Heart left ventricle (tissue), 16 donors: ENCODE results near the gene PRKN. TPM values are rescaled to one million over a fixed set of nuclear protein-coding genes. Genes with fewer than 3 reads are reported as not detected.
A peak's percentile ranks its signal among the peaks of the same experiment; 100 is the strongest.

Experiments
- ATAC-seq, 4 donors: fragments of 200-7000 bp; cut with Tn5 transposase; one replicate each; pipeline ENCODE4 v1.9.1; 2020 to 2022; ENCODE audit warnings: moderate library complexity in 4 of 4, mild to moderate bottlenecking in 3 of 4, moderate number of reproducible peaks in 1 of 4
- DNase-seq, 5 donors: peaks; one replicate each; pipeline ENCODE4 v3.0.0-alpha.2; 2020
- H3K27ac ChIP-seq, 12 donors: fragments of 200-600 bp; sonication (generic) in 4 of 12; one replicate each; pipeline versions ENCODE4 v1.5.0 to v1.8.0; 2016 to 2022; ENCODE audit warnings: mild to moderate bottlenecking in 2 of 12
- H3K27me3 ChIP-seq, 9 donors: fragments of 200-600 bp; sonication (generic) in 2 of 9; one replicate each; pipeline versions ENCODE4 v1.5.1 to v1.8.0; 2016 to 2022; ENCODE audit warnings: mild to moderate bottlenecking in 3 of 9
- H3K36me3 ChIP-seq, 9 donors: fragments of 200-600 bp; sonication (generic) in 2 of 9; one replicate each; pipeline versions ENCODE4 v1.5.0 to v1.8.0; 2018 to 2022; ENCODE audit warnings: mild to moderate bottlenecking in 2 of 9
- H3K4me1 ChIP-seq, 12 donors: fragments of 200-600 bp; sonication (generic) in 4 of 12; one replicate each; pipeline versions ENCODE4 v1.5.0 to v1.8.0; 2016 to 2022; ENCODE audit warnings: mild to moderate bottlenecking in 3 of 12
- H3K4me3 ChIP-seq, 12 donors: fragments of 200-600 bp; sonication (generic) in 4 of 12; one replicate each; pipeline versions ENCODE4 v1.5.0 to v1.8.0; 2017 to 2022; ENCODE audit warnings: mild to moderate bottlenecking in 9 of 12, moderate library complexity in 4 of 12
- H3K9me3 ChIP-seq, 12 donors: fragments of 200-600 bp; sonication (generic) in 4 of 12; one replicate each; pipeline versions ENCODE4 v1.5.0 to v1.8.0; 2016 to 2022; ENCODE audit warnings: mild to moderate bottlenecking in 1 of 12
- CTCF ChIP-seq, 12 donors: fragments of 200-600 bp; sonication (generic) in 4 of 12; IDR thresholded peaks; one replicate each; pipeline versions ENCODE4 v1.5.0 to v1.8.0; 2018 to 2022; ENCODE audit warnings: antibody characterized with exemption in 12 of 12, mild to moderate bottlenecking in 5 of 12
- POLR2A ChIP-seq, 2 donors: fragments of 450-650 bp; IDR thresholded peaks; one replicate each; pipeline ENCODE4 v1.6.1; 2017; ENCODE audit warnings: antibody characterized with exemption in 2 of 2, mild to moderate bottlenecking in 2 of 2, moderate library complexity in 2 of 2
- WGBS, 4 donors: extraction: QIAGEN DNeasy Blood & Tissue Kit in 2 of 4; methylation state at CpG; one replicate each; pipeline versions ENCODE4 v1.1.5 to v1.1.7; 2013 to 2018; 5-methylcytosine and 5-hydroxymethylcytosine counted together
- intact Hi-C, 10 donors: fragments of 100-400 bp; cut with DNase I; formaldehyde crosslinking; loops; one replicate each; pipeline versions ENCODE4 v1.11.1 to v1.14.2; 2022
- polyA plus RNA-seq, 2 donors: library from polyadenylated mRNA; stranded (reverse); fragments of 200-250 nt; gene quantifications; one replicate each; pipeline ENCODE4 v1.2.3, GENCODE V29; 2013
- total RNA-seq, 9 donors: library from RNA; depleted of rRNA in 2 of 9; stranded (reverse); fragments of >200 nt in 2 of 9; fragmentation: NEBNext Ultra II Directional in 3 of 9; extraction: Animal tissue kit (Norgen Biotek cat#: 25700) in 3 of 9; gene quantifications; one replicate each; pipeline versions ENCODE4 v1.1.0 to v1.2.4, GENCODE V29; 2016 to 2023
- donor health status: ischemic (EF 13 %, LVEDD 7.1; RV severe dilation, severe dysfunction).
- donor health status: healthy with polysubstance abuse.
- donor health status: DM: no; HTN: yes; CAD: no.
- donor health status: DM: no; HTN: no; CAD: no.
- donor health status: ischemic (EF 25% LVEDD 6.9; RV normal size, moderate dysfunction).
- donor health status: ischemic (EF 25% LVEDD 5.7; RV mildly dilated, moderate dysfunction).
- donor health status: healthy.
- donor health status: DM: yes; HTN: yes; CAD: no.
- donor health status: ischemic (EF 35%, LVEDD 5.7; RV mildly dilated, moderate dysfunction).
- donor health status: nonischemic (EF 11% LVEDD 7.7; RV severe dilation, severe dysfunction).
- donor health status: DM: yes; HTN: yes; CAD: no.
- donor health status: PGD.
- donor health status: ischemic (EF 29% LVEDD 5.4; RV normal size, mild dysfunction).
- donor health status: nonischemic (EF 23%, LVEDD 6.1; RV moderate dilation, normal function).

PRKN gene
- total and polyA plus RNA-seq, 11 donors, result 3.4 to 32.5 (median 21.2) TPM

DNA sequence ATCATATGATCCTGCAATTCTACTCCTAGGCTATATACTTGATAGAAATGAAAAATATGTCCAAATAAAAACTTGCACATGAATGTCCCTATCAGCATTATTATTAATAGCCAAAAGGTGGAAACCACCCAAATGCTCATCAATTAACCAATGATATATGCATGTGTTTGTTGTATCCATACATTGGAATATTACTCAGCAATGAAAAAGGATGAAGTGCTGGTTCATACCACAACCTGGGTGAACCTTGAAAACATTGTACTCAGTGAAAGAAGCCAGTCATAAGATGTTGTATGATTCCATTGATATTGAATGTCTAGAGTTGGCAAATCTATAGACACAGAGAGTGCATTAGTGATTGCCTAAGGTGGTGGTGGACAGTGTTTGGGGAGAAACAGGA lies 267.6 kb downstream of the PRKN start:
- peaks cover 0 to 2% (median 0%) of the 10 kb centered on the region in 12 donors for H3K4me1 ChIP-seq
- DNase-seq (no peak), ATAC-seq (no peak)
- TF ChIP-seq POLR2A (IDR thresholded peaks at IDR 0.05), result no peak
- no peak for TF ChIP-seq CTCF (IDR thresholded peaks at IDR 0.05)
- H3K27ac ChIP-seq, result no peak overlapping the region
- no peaks in the 10 kb centered on the region for H3K27me3 ChIP-seq
- no peaks in the 10 kb centered on the region for H3K36me3 ChIP-seq
- H3K4me3 ChIP-seq, result no peak overlapping the region
- peaks cover 0 to 14% (median 0%) of the 10 kb centered on the region in 12 donors for H3K9me3 ChIP-seq
- intact Hi-C loops, result loop anchor here in 3 of 10 donors (10.0 kb wide), 2 partner anchors 265 to 275 kb away; partner anchors contain the start of genes PACRG (in 2 of the 3) and PRKN (in 2 of the 3)

- H3K9me3 ChIP-seq, result no peaks in the 10 kb centered on the region
- no peaks in the 10 kb centered on the region for H3K27me3 ChIP-seq
- no peaks in the 10 kb centered on the region for H3K36me3 ChIP-seq
- peaks cover 0 to 2% (median 0%) of the 10 kb centered on the region in 12 donors for H3K4me1 ChIP-seq
- intact Hi-C loops, result loop anchor here in 1 of 10 donors (5.0 kb wide), 1 partner anchor 72 kb away; no protein-coding TSS in a partner anchor
- no peak overlapping the region for H3K27ac ChIP-seq
- WGBS, 4 donors, result 87 to 90% (median 90%) methylated on average over 9 of the region's 9 CpGs
- no peak overlapping the region for H3K4me3 ChIP-seq
- DNase-seq (no peak), ATAC-seq (no peak)
- TF ChIP-seq POLR2A (IDR thresholded peaks at IDR 0.05) (no peak), CTCF (IDR thresholded peaks at IDR 0.05) (no peak)
Measured at GRCh38 chr6:162450358-162450757, 277.2 kb downstream of the PRKN start.

DNA sequence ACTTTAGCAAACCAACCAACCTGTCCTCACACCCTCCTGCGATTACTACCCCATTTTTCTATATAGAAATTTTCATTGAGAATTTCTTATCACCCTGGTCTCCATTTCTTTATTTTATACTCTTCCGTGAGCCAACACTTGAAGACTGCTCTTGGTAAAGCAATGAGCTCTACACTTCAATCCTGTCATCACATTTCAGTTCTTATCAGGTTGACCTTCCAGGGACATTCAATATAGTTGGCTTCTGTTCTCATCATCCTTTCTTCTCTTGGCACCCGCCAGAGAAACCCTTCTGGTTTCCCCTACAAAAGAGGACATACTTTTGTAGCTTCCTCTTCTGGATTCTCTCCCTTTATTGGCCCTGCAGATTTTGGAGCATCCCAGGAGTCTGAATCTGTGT lies 279.3 kb downstream of the PRKN start:
- 42 to 52% (median 48%) methylated on average over 3 of the region's 3 CpGs for WGBS, 4 donors
- intact Hi-C loops, result loop anchor here in 6 of 10 donors (10.0 kb wide), 1 partner anchor 287 kb away; no protein-coding TSS in a partner anchor
- TF ChIP-seq CTCF (IDR thresholded peaks at IDR 0.05) (no peak), POLR2A (IDR thresholded peaks at IDR 0.05) (no peak)

GRCh38 chr6:162443101-162443500 lies 284.5 kb downstream of the PRKN start:
- Histone ChIP-seq H3K36me3 (no peaks in the 10 kb centered on the region), H3K27ac (no peak overlapping the region), H3K27me3 (no peaks in the 10 kb centered on the region), H3K4me3 (no peak overlapping the region), H3K4me1 (peaks cover 0 to 2% (median 0%) of the 10 kb centered on the region in 12 donors), H3K9me3 (peaks cover 0 to 12% (median 4%) of the 10 kb centered on the region in 12 donors)
- ATAC-seq (no peak), DNase-seq (no peak)
- TF ChIP-seq CTCF (IDR thresholded peaks at IDR 0.05) (no peak), POLR2A (IDR thresholded peaks at IDR 0.05) (no peak)
- intact Hi-C loops, result loop anchor here in 8 of 10 donors (5.0 to 10.0 kb wide), 3 partner anchors 284 to 294 kb away; partner anchors contain the start of genes PACRG (in 1 of the 8) and PRKN (in 1 of the 8)
- WGBS, 4 donors, result 85 to 93% (median 88%) methylated on average over 10 of the region's 10 CpGs

More for the DNA sequence above, 279.3 kb downstream of the PRKN start:
- H3K4me3 ChIP-seq, result no peak overlapping the region
- peak; percentile 55 to 91 (median 84) for ATAC-seq
- H3K27me3 ChIP-seq, result no peaks in the 10 kb centered on the region
- H3K36me3 ChIP-seq, result no peaks in the 10 kb centered on the region
- H3K4me1 ChIP-seq, result peaks cover 0 to 2% (median 0%) of the 10 kb centered on the region in 12 donors
- no peaks in the 10 kb centered on the region for H3K9me3 ChIP-seq
- no peak for DNase-seq
- H3K27ac ChIP-seq, result peak overlapping the region in 1 of 12 donors; percentile 32
